ENCODE measurements around the gene GRIN2B.

DNA sequence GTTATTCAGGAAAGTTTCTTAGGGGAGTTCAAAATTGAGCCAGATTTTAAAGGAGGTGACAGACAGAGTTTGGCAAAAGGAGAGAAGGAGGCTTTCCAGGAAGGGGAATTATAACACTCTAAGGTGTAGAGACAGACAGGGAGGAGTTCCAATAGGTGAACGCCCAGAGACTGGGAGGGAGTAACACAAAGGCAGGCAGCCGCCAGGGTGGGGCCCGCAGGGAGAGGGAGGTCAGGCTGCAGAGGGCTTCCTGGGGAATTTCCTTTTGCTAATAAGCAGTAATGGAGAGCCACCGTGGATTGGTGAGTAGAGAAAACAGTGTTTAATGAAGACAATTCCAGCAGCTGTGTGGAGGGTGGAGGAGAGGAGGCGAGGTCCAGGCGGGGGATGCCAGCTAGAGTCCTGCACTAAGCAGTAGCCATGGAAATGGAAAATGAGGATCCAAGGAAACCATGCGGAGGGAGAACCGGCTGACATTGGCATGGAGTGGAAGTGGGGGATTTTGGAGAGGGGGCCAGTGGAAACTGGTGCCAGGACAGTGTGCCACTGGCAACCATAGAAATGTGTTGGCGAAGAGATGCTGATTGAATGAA lies 22.2 kb downstream of the GRIN2B start:
- TF ChIP-seq, protein P1, sequence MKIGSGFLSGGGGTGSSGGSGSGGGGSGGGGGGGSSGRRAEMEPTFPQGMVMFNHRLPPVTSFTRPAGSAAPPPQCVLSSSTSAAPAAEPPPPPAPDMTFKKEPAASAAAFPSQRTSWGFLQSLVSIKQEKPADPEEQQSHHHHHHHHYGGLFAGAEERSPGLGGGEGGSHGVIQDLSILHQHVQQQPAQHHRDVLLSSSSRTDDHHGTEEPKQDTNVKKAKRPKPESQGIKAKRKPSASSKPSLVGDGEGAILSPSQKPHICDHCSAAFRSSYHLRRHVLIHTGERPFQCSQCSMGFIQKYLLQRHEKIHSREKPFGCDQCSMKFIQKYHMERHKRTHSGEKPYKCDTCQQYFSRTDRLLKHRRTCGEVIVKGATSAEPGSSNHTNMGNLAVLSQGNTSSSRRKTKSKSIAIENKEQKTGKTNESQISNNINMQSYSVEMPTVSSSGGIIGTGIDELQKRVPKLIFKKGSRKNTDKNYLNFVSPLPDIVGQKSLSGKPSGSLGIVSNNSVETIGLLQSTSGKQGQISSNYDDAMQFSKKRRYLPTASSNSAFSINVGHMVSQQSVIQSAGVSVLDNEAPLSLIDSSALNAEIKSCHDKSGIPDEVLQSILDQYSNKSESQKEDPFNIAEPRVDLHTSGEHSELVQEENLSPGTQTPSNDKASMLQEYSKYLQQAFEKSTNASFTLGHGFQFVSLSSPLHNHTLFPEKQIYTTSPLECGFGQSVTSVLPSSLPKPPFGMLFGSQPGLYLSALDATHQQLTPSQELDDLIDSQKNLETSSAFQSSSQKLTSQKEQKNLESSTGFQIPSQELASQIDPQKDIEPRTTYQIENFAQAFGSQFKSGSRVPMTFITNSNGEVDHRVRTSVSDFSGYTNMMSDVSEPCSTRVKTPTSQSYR (CRISPR knock-in tag; IDR thresholded peaks at IDR 0.05) = no peak
- TF ChIP-seq, protein P2, sequence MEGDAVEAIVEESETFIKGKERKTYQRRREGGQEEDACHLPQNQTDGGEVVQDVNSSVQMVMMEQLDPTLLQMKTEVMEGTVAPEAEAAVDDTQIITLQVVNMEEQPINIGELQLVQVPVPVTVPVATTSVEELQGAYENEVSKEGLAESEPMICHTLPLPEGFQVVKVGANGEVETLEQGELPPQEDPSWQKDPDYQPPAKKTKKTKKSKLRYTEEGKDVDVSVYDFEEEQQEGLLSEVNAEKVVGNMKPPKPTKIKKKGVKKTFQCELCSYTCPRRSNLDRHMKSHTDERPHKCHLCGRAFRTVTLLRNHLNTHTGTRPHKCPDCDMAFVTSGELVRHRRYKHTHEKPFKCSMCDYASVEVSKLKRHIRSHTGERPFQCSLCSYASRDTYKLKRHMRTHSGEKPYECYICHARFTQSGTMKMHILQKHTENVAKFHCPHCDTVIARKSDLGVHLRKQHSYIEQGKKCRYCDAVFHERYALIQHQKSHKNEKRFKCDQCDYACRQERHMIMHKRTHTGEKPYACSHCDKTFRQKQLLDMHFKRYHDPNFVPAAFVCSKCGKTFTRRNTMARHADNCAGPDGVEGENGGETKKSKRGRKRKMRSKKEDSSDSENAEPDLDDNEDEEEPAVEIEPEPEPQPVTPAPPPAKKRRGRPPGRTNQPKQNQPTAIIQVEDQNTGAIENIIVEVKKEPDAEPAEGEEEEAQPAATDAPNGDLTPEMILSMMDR (IDR thresholded peaks at IDR 0.05) = no peak
- TF ChIP-seq, protein P3, sequence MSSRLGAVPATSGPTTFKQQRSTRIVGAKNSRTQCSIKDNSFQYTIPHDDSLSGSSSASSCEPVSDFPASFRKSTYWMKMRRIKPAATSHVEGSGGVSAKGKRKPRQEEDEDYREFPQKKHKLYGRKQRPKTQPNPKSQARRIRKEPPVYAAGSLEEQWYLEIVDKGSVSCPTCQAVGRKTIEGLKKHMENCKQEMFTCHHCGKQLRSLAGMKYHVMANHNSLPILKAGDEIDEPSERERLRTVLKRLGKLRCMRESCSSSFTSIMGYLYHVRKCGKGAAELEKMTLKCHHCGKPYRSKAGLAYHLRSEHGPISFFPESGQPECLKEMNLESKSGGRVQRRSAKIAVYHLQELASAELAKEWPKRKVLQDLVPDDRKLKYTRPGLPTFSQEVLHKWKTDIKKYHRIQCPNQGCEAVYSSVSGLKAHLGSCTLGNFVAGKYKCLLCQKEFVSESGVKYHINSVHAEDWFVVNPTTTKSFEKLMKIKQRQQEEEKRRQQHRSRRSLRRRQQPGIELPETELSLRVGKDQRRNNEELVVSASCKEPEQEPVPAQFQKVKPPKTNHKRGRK (CRISPR knock-in tag; IDR thresholded peaks at IDR 0.05; ENCODE audit: borderline replicate concordance) = no peak
- TF ChIP-seq FOXK1 (CRISPR knock-in tag; IDR thresholded peaks at IDR 0.05) = no peak
- TF ChIP-seq ZNF232 (CRISPR knock-in tag; IDR thresholded peaks at IDR 0.05) = no peak
- no peak for TF ChIP-seq IRF2 (CRISPR knock-in tag; IDR thresholded peaks at IDR 0.05; ENCODE audit: borderline replicate concordance, low read depth)
- no peak for TF ChIP-seq CREM (CRISPR knock-in tag; IDR thresholded peaks at IDR 0.05)
- TF ChIP-seq, protein P4, sequence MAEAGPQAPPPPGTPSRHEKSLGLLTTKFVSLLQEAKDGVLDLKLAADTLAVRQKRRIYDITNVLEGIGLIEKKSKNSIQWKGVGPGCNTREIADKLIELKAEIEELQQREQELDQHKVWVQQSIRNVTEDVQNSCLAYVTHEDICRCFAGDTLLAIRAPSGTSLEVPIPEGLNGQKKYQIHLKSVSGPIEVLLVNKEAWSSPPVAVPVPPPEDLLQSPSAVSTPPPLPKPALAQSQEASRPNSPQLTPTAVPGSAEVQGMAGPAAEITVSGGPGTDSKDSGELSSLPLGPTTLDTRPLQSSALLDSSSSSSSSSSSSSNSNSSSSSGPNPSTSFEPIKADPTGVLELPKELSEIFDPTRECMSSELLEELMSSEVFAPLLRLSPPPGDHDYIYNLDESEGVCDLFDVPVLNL (CRISPR knock-in tag; IDR thresholded peaks at IDR 0.05; ENCODE audit: borderline replicate concordance, low read depth) = no peak

Data from WTC11 (cell line).